MM.1S (cell line): ENCODE measurements around the gene NOMO2.
"Not testable (repeated sequence)": the region's sequence is repeated elsewhere in the genome, so short reads cannot be mapped to it uniquely, and the experiment has no call there.

Experiments used
- CTCF ChIP-seq: fragments of 300-600 bp; sonication (generic); IDR thresholded peaks from 2 replicates; pipeline ENCODE4 v1.5.1; 2016; ENCODE audit warnings: antibody characterized with exemption, low read length, mixed read lengths
- EZH2 ChIP-seq: fragments of 300-600 bp; sonication (generic); optimal IDR thresholded peaks from 2 replicates; pipeline ENCODE3; 2017; ENCODE audit warnings: low read depth, mild to moderate bottlenecking, antibody characterized with exemption, low read length, mixed read lengths

GRCh38 chr16:18547382-18547781, 14.5 kb downstream of the NOMO2 start:
- not testable (repeated sequence) for TF ChIP-seq CTCF, EZH2
